Measurements from ENCODE around the gene VARS2.
"Not testable (repeated sequence)": the region's sequence is repeated elsewhere in the genome, so short reads cannot be mapped to it uniquely, and the experiment has no call there.

The VARS2 gene
- total RNA-seq: 0.03 to 1.1 (median 0.44) reads per million in 18 experiments

DNA sequence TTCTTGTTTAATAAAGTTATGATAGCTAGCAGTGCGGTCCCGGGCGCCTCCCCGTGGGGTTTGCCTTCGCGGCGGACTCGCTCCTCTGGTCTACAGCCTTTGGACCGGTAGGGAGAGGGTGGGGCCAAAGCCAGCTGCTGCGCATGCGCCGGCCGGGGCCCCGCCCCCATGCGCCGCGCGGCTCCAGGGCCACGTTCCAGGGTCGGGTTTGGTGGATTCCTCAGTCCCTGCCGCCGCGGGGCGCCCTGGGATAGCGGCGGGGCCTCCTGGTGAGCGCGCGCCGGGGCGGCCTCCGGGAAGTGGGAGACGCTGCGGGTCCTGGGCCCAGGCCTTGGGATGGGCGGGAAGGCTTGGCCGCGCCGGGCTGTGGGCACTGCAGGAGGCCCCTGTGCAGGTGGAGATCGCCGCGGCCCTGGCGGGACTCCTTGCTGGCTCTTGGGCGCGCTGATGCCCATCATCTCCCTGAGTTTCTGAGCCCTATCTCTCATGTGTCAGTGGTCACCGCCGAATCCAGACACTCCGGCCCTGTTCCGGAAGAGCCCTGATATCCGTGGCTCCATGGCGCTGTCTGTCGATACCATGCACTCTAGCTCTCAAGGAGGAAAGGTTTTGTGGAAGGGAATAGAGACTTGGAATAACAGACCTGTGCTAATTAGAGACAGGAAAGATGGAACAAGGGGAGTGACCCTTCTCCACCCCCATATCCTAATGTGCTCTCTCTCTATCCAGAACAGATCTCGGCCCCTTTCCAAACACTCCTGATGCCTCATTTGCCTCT lies at the start of gene VARS2:
Gene VARS2, plus strand, starts transcription at position 163 of the 778 bp plus-strand sequence. Its CDS starts 599 bp downstream, at position 762.
- peak; percentile 92 to 94 for DNase-seq

DNA sequence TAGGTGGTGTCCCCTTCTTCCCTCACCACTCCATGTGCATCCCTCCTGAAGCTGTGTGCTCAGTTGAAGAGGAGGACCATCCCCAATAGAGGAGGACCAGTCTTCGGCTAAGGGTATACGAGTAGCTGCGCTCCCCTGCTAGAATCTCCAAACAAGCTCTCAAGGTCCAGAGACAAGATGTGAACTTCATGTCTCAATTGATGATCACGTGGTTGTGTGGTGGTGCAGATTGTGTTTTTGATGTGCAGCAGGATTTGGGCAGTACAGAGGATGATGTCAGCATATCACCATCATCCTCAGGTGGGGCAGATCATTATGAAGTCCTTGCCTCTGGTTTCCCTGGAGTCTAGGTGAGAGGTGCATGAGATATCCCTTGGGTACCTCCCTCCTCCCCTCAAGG lies 49.7 kb upstream of the VARS2 start:
- no peak for DNase-seq

GRCh38 chr6:30869241-30869749 lies 44.7 kb upstream of the VARS2 start:
- not testable (repeated sequence) for DNase-seq

- no peak for DNase-seq
Measured at GRCh38 chr6:30870546-30870945, 43.5 kb upstream of the VARS2 start.

DNA sequence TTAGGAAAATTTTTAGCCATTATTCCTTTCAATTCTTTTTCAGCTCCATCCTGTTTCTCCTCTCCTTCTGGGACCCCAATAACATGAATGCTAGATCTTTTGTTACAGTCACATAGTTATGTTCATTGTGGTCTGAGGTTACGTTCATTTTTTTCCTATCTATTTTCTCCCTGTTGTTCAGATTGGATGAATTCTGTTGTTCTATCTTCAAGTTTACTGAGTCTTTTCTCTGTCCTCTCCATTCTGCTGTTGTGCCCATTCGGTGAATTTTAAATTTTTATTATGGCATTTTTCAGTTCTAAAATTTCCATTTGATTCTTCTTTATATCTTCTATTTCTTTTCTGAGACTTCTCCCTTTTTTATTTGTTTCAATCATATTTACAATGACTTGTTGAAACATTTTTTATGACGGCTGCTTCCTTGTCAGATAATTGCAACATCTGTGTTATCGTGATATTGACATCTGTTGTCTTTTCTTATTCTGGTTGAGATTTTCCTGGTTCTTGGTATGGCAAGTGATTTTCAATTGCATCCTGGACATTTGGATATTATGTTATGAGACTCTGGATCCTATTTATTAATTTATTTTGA lies 42.4 kb upstream of the VARS2 start:
- no peak for DNase-seq

GRCh38 chr6:30873137-30873640 lies 40.8 kb upstream of the VARS2 start:
- no peak for DNase-seq

- DNase-seq: not testable (repeated sequence)
Measured at GRCh38 chr6:30873795-30874194, 40.2 kb upstream of the VARS2 start.

DNA sequence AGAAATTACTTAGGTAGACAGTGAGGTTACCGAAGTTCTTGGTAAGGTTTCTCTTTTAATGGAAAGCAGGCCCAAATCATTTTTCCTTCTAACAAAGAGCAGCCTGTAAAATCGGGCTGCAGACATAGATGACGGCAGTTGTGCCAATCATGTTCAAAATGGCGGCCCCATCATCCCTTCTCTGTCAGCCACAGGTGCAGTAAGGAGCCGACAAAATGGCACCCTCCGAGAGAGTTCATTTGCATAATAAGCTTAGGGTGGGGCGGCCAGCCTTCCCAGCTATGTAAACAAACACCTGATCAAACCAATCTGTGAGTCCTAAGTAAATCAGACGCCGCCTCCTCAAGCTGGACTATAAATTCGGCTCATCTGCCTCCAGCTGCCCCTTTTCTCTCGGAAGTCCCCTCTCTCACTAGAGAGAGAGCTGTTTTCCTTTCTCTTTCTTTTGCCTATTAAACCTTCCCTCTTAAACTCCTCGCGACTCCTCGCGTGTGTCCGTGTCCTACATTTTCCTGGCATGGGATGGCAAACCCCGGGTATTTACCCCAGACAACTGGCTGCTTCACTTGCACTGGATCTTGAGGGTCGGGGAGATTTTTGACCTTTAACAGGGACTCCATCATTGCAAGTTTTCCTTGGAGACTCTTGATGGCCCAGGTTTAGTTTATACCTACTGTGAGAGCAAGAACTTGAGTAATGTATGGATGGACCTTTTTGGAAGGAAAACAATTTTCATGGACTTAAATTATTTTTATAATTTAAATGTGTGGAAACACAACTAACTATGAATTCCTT lies 38.6 kb upstream of the VARS2 start:
- DNase-seq: no peak

DNA sequence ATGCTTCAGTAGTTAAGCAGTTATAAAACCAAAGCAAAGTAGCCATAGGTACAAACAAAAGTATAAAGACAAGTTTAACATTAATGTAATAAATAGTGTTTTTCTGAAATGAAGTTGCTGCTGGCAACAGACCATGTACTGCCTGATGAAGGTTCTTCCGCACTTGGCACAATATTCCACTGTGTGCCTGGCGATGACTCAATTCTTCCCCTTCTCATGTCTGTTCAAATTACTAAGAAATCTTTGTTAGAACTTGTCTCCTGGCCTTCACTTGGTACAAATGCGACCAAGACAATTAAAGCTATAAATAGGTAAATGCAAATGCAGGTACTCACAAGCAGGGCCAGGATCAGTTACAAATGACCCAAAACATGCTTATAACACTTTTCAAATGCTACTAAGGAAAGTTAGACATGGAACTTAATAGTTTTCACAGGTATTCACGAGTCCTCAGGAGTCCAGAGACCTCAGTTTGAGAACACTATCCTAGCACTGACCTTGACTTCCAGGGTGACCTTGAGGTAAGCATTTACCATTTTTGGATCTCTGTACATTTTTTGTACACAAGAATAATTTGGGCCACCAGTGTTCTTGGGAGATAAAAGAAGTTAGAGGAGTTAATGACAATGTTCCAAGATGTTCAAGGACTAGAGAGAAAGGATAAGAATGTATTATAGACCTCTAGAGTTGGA lies 37.9 kb upstream of the VARS2 start:
- DNase-seq: no peak

- peak; percentile 81 to 86 for DNase-seq
Measured at GRCh38 chr6:30877419-30878262, 36.4 kb upstream of the VARS2 start.

DNA sequence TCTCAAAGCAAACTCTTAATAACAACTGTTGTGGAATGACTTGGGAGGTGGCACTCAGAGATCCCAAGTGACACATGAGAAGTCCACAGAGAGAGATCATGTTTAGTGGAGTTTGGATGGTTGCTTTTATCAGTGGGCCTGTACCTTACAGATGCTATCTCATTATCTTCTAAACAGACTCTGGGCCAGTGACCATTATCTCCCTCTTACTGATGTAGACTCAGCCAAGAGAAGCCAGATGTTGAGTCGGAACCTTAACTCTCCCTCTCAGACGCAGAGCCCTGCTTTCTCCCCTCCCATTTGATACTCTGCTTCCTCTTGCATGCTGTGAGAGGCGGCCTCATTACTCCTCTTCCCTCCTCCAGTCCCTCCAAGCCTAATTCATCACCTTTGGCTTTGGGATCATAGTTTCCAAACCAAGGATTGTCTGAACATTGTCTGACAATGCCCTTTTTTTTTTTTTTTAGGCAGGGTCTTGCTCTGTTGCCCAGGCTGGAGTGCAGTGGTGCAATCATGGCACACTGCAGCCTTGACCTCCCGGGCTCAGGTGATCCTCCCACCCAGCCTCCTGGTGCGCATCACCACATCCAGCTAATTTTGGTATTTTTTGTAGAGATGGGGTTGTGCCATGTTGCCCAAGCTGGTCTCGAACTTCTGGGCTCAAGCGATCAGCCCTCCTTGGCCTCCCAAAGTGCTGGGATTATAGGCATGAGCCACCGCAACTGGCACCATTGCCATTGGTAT lies 34.2 kb upstream of the VARS2 start:
- no peak for DNase-seq

DNA sequence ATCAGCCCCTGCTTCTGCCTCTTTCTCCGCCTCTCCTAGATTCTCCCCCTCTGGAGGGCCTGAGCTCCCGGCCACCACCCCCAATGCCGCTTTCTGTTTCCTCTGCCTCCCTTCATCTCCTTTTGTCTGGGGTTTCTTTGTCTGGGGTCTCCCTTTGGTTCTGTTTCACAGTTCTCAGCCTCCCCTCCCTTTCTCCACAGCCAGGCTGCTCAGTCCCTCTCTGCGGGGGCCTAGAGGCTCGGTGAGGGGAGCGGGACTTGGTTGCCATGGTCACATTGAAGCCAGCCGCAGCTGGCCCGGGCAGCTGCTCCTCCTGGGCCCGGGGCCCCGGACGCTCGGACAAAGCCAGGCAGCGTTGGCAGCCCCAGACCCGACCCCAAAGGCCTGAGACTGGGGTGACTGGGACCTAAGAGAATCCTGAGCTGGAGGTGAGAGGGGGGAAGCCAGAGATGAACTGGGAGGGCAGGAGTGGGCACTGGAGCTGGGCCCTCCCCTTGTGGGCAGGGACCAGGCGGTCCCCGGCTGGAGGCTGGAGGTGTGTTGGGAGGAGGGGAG lies 33.3 kb upstream of the VARS2 start:
- DNase-seq: no peak

DNA sequence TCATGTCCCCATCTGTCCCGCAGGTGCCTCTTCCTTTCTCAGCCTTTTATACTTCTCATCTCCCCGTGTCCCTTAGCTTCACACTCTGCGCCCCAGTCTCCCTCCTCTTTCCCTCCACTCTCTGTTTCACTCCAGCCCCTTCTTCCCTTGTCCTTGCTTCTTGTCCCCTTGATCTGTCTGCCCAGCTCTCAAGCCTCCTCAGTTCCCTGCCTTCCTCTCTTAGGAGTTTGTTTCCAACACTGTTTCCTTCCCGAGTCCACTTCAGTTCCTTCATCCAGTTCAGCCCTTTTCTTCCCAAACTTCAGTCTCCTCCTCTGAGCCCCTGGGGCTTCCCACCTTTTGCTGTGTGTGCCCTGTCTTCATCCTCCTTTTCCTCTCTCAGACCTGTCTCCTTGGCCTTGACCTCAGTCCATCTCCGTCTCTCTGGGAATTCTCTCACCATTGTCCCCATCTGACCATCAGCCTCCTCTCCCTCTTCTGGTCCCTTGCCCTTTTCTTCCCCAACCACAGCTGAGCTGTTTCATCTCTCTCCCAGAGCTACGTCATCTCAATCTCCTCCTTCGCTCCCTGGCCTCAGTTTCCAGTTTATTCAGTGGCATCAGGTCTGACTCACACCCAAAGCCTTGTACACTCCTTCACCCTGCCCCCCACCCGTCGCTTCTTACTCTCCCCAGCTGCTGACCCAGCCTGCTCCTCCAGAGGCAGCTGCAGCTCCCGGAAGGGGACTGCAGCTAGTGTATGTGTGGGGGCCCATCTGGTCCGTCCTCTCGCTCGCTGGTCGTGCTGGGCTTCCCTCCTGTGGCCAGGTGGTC lies 32.4 kb upstream of the VARS2 start:
- no peak for DNase-seq

GRCh38 chr6:30882204-30882758 lies 31.8 kb upstream of the VARS2 start:
- DNase-seq: no peak

GRCh38 chr6:30882759-30883684 lies 31.0 kb upstream of the VARS2 start:
- no peak for DNase-seq

- DNase-seq: peak in 1 of 2 donors; percentile 20
Measured at GRCh38 chr6:30883685-30884520, 30.1 kb upstream of the VARS2 start, which contains the start of gene DDR1. TSS of gene DDR1 (plus strand) at chr6:30884519. CDS start at chr6:30888730, 4,211 bp downstream.
